ENCODE results near the gene SLC22A7. TPM values are rescaled to one million over a fixed set of nuclear protein-coding genes. Genes with fewer than 3 reads are reported as not detected.

The SLC22A7 gene
- total RNA-seq, 1 experiment from 2014 or later: not detected

DNA sequence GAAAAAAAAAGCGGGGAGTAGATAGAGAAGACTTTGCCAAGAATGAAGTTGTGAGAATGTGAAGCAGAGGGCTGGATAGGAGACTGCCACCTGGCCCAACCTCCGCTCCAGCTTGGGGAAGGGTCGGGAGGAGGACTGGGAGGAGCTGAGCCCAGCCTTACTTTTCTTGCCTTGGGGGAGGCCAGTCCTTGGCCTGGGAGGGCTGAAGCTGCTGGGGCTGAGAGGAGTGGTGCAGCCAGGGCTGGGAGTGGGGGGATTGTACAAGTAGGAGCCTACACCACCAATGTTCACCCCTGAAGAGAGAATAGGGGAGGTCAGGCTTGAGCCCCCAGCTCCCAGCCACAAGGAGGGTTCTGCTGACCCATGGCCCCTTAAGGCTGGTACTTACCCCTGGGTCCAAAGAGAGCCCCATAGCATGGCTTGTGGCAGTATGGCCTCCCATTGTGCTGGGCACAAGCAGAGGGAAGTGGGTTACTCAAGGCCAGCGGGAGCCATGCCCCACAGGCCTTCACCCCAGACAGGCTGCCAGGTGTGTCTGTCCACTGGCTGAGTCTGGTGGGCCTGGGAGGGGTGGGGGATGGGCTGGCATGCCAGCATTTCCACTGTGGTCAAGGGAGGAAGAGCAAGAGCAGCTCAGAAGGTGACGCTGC lies 9.5 kb downstream of the SLC22A7 start:
- Histone ChIP-seq H3K27ac (no peak overlapping the region), H3K36me3 (no peaks in the 10 kb centered on the region)
- DNase-seq (ENCODE audit: low read depth in 1 of 2, low spot score in 2 of 2): no peak

DNA sequence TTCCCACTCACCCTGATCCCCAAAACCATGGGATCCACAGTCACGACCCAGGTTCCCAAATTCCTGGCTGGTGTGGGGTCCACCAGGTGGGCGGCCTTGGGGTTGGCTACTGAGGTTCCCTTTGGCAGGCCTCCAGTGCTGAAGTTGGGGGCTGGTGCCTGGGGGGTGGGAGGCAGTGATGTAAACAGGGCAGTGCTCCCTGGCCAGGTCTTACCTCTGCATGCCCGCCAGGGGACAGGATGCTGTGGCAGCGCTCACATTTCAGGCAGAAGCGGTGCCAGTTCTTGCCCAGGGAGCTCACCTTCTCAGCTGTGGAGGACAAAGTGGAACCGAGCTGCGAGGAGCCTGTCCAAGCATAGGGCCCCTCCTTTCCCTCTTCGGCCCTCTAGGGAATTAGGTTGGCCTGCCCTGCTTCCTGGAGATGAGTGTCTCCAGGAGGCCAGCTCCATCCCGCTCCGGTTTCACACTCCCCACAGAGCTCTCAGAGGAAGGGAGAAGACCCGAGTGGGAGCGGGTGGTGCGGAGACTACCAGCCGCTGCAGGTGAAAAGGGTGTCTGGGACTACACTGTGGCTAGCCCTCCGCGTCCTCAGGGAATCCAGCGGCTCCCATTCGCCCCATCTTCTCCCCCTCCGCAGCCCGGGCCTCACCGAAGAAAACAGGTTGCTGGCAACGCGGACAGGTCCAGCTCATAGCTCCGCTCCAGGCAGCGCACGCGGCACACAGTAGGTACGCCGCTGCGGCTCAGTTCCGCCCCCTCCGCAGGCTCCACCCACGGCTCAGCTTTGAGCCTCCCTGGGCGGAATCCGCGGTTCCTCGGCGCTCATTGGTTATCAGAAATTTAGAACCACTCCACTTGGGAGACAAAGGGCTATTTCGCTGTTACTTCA lies 10.3 kb downstream of the SLC22A7 start, which contains the start of gene CRIP3:
TSS of gene CRIP3 (minus strand) at position 726 of the 889 bp plus-strand sequence. CDS start at position 692, 34 bp downstream.
- Histone ChIP-seq H3K4me1 (replicated peaks) (no peaks in the 10 kb centered on the region; the same call in 1 of the 2 replicates), H3K9me3 (replicated peaks) (no peaks in the 10 kb centered on the region)
- no peak for DNase-seq (ENCODE audit: low read depth in 1 of 2, low spot score in 2 of 2)

More for the DNA sequence above, 9.5 kb downstream of the SLC22A7 start:
- no peaks in the 10 kb centered on the region; the same call in 1 of the 2 replicates for H3K4me1 ChIP-seq (replicated peaks)
- no peak overlapping the region for H3K4me3 ChIP-seq
- no peaks in the 10 kb centered on the region for H3K9me3 ChIP-seq (replicated peaks)
- peaks cover 21% of the 10 kb centered on the region for H3K27me3 ChIP-seq (replicated peaks)

GRCh38 chr6:43308990-43309477 lies 11.0 kb downstream of the SLC22A7 start:
- no peak for DNase-seq (ENCODE audit: low read depth in 1 of 2, low spot score in 2 of 2)
- no peak overlapping the region for H3K27ac ChIP-seq
- H3K27me3 ChIP-seq (replicated peaks): peaks cover 28% of the 10 kb centered on the region
- no peaks in the 10 kb centered on the region for H3K9me3 ChIP-seq (replicated peaks)
- no peaks in the 10 kb centered on the region; the same call in 1 of the 2 replicates for H3K4me1 ChIP-seq (replicated peaks)
- H3K4me3 ChIP-seq: no peak overlapping the region
- H3K36me3 ChIP-seq: no peaks in the 10 kb centered on the region

More for the DNA sequence above, 10.3 kb downstream of the SLC22A7 start, which contains the start of gene CRIP3:
- Histone ChIP-seq H3K27ac (no peak within 1 kb of the TSS), H3K27me3 (replicated peaks) (peaks cover 25% of the 10 kb centered on the region), H3K36me3 (no peaks in the 10 kb centered on the region), H3K4me3 (no peak within 1 kb of the TSS)

GRCh38 chr6:43310134-43310533 lies 12.1 kb downstream of the SLC22A7 start:
- no peak for DNase-seq (ENCODE audit: low read depth in 1 of 2, low spot score in 2 of 2)
- H3K4me1 ChIP-seq (replicated peaks): no peaks in the 10 kb centered on the region; the same call in 1 of the 2 replicates
- H3K4me3 ChIP-seq: no peak overlapping the region
- H3K27me3 ChIP-seq (replicated peaks): peaks cover 34% of the 10 kb centered on the region
- H3K9me3 ChIP-seq (replicated peaks): no peaks in the 10 kb centered on the region
- no peaks in the 10 kb centered on the region for H3K36me3 ChIP-seq
- H3K27ac ChIP-seq: no peak overlapping the region

GRCh38 chr6:43310624-43311023 lies 12.6 kb downstream of the SLC22A7 start:
- H3K9me3 ChIP-seq (replicated peaks): no peaks in the 10 kb centered on the region
- peaks cover 37% of the 10 kb centered on the region for H3K27me3 ChIP-seq (replicated peaks)
- H3K27ac ChIP-seq: no peak overlapping the region
- H3K4me3 ChIP-seq: no peak overlapping the region
- H3K4me1 ChIP-seq (replicated peaks): no peaks in the 10 kb centered on the region; the same call in 1 of the 2 replicates
- DNase-seq (ENCODE audit: low read depth in 1 of 2, low spot score in 2 of 2): no peak
- no peaks in the 10 kb centered on the region for H3K36me3 ChIP-seq

DNA sequence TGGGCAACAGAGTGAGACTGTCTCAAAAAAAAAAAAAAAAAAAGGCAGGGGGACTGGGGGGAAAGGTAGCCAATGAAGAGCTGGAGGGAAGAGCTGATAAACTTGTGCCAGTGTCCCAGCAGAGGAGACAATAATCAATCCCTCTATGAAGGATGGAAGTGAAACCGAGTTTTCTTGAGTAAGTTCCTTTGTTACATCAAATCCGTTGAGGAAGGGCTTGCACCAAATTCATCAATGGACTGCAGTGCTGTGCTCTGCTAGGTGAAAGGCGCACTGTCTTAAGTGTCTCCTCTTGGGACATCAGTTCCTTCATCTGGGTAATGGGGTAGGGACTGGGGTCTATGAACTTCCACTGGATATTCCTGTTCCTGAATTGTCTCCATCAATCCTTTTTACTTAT lies 13.6 kb downstream of the SLC22A7 start:
- Histone ChIP-seq H3K27me3 (replicated peaks) (peaks cover 39% of the 10 kb centered on the region), H3K4me1 (replicated peaks) (no peaks in the 10 kb centered on the region; the same call in 1 of the 2 replicates), H3K27ac (no peak overlapping the region), H3K9me3 (replicated peaks) (no peaks in the 10 kb centered on the region), H3K4me3 (no peak overlapping the region), H3K36me3 (no peaks in the 10 kb centered on the region)
- DNase-seq (ENCODE audit: low read depth in 1 of 2, low spot score in 2 of 2): no peak

DNA sequence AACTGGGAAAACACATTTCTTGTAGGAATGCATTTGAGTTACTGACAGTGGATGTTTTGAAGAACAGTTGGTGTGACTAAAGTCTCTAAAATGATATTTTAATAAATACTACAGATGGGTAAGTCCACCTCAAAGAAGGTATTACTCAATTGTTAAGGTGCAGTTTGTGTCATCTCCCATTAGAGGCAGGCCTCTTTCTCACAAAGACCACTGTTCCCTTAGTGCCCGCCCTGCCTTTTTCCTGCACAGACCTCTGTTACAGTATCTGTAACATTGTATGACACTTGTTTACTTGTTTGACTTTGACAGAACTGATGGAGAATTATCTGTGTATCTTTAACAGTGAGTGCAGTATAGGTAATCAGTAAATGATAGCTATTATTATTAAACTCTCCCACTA lies 15.8 kb downstream of the SLC22A7 start:
- no peaks in the 10 kb centered on the region for H3K36me3 ChIP-seq
- H3K27ac ChIP-seq: no peak overlapping the region
- no peak overlapping the region for H3K4me3 ChIP-seq
- H3K4me1 ChIP-seq (replicated peaks): no peaks in the 10 kb centered on the region
- H3K9me3 ChIP-seq (replicated peaks): no peaks in the 10 kb centered on the region
- H3K27me3 ChIP-seq (replicated peaks): peaks cover 45% of the 10 kb centered on the region
- no peak for DNase-seq (ENCODE audit: low read depth in 1 of 2, low spot score in 2 of 2)

- DNase-seq (ENCODE audit: low read depth in 1 of 2, low spot score in 2 of 2): no peak
- H3K4me3 ChIP-seq: no peak overlapping the region
- H3K27me3 ChIP-seq (replicated peaks): peaks cover 32% of the 10 kb centered on the region; the same call in 1 of the 2 replicates
- H3K36me3 ChIP-seq: no peaks in the 10 kb centered on the region
- no peak overlapping the region for H3K27ac ChIP-seq
- no peaks in the 10 kb centered on the region for H3K9me3 ChIP-seq (replicated peaks)
- H3K4me1 ChIP-seq (replicated peaks): no peaks in the 10 kb centered on the region
Observed at GRCh38 chr6:43318011-43318410, 20.0 kb downstream of the SLC22A7 start.

DNA sequence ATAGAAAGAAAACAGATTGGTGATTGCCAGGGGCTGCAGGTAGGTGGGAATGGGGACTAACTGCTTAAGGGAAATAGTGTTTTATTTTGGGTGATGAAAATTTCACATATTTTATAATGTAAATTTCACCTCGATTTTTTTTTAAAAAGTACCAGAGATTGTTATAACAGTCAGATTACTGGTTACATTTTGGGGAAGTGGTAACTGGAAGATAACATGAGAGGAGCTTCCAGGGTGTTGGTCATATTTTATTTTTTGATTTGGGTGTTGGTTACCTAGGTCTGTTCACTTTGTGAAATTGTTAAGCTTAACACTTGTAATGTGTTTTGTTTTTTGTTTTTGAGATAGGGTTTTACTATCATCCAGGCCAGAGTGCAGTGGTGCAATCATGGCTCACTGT lies 27.8 kb downstream of the SLC22A7 start:
- H3K4me3 ChIP-seq: no peak overlapping the region
- no peaks in the 10 kb centered on the region for H3K27me3 ChIP-seq (replicated peaks)
- no peaks in the 10 kb centered on the region for H3K36me3 ChIP-seq
- H3K9me3 ChIP-seq (replicated peaks): no peaks in the 10 kb centered on the region
- DNase-seq (ENCODE audit: low read depth in 1 of 2, low spot score in 2 of 2): no peak
- no peak overlapping the region for H3K27ac ChIP-seq
- no peaks in the 10 kb centered on the region for H3K4me1 ChIP-seq (replicated peaks)

- no peak overlapping the region for H3K4me3 ChIP-seq
- no peaks in the 10 kb centered on the region for H3K9me3 ChIP-seq (replicated peaks)
- no peaks in the 10 kb centered on the region for H3K4me1 ChIP-seq (replicated peaks)
- DNase-seq (ENCODE audit: low read depth in 1 of 2, low spot score in 2 of 2): no peak
- no peaks in the 10 kb centered on the region for H3K27me3 ChIP-seq (replicated peaks)
- no peaks in the 10 kb centered on the region for H3K36me3 ChIP-seq
- H3K27ac ChIP-seq: no peak overlapping the region
Observed at GRCh38 chr6:43328528-43328927, 30.5 kb downstream of the SLC22A7 start.

DNA sequence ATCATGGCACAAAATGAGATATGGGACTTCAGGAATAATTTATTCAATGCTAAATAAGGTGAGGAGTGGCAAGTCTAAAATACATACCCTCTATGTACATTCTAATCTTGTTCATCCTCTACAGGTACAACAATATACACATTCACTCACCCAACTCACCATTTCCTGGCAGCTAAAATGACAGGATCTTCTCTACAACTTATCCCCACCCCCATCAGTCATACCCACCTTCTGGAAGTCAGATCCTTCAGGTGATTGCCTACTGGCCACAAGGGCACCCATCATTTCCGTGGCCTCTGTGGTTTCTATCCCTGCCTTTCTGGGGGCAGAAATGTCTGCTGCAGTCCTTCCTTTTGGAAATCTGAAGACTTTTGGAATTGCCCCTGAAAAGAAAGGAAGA lies 33.4 kb downstream of the SLC22A7 start:
- no peak overlapping the region for H3K27ac ChIP-seq
- DNase-seq (ENCODE audit: low read depth in 1 of 2, low spot score in 2 of 2): no peak

DNA sequence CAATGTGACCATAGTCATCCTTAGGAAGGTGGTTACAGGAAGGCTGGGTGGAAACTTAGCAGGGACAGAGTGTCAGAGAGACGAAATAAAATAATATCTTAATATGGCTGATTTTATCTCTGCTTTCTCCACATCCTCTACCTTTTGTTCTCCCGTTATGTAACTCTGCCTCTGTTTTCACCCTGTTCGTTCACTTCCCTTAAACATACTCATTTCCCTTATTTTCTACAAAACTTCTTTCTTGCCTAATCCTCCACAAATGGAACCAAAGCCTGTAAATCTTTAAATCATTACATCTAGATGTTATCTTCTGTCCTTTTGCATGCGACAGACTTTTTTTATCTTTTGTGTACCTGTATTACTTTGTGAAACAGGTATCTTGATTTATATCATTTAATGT lies 33.8 kb downstream of the SLC22A7 start:
- Histone ChIP-seq H3K9me3 (replicated peaks) (no peaks in the 10 kb centered on the region), H3K4me1 (replicated peaks) (no peaks in the 10 kb centered on the region), H3K27me3 (replicated peaks) (no peaks in the 10 kb centered on the region), H3K36me3 (0 out of 2 replicates have a peak, but pooled peaks cover 4% of the 10 kb centered on the region), H3K4me3 (no peak overlapping the region), H3K27ac (no peak overlapping the region)
- DNase-seq (ENCODE audit: low read depth in 1 of 2, low spot score in 2 of 2): no peak

More for the DNA sequence above, 33.4 kb downstream of the SLC22A7 start:
- no peaks in the 10 kb centered on the region for H3K9me3 ChIP-seq (replicated peaks)
- 0 out of 2 replicates have a peak, but pooled peaks cover 4% of the 10 kb centered on the region for H3K36me3 ChIP-seq
- H3K27me3 ChIP-seq (replicated peaks): no peaks in the 10 kb centered on the region
- no peak overlapping the region for H3K4me3 ChIP-seq
- no peaks in the 10 kb centered on the region for H3K4me1 ChIP-seq (replicated peaks)

DNA sequence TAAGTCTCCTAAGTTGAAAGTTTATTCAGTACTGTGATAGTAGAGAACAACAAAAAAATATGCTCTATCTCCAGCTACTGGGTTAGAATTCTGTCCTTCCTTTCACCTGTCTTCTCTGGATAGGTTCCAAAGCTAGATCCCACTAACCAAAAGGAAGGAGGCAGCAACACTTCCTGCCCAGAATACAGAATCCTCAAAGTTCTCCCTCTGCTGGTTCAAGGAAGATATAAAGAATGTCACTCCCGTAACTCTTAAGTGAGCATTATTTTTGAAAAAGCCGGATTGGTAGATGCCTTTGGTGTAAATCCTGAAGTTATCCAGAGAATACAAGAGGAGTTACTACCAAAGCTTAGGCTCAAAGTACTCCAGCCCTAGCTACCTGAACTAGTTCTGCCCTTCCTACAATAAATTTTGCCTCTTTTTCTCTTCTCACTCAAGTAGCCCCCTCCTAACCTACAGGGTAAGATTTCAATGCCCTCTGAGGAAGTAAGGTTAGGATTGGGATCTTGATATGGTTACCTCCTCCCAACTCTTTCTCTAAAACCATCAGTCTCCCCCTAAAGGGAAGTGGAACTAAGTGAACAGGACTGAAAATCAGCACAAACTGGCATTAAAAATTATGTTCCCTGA lies 36.5 kb downstream of the SLC22A7 start:
- Histone ChIP-seq H3K4me3 (no peak overlapping the region), H3K4me1 (replicated peaks) (no peaks in the 10 kb centered on the region), H3K27me3 (replicated peaks) (no peaks in the 10 kb centered on the region), H3K27ac (no peak overlapping the region), H3K9me3 (replicated peaks) (no peaks in the 10 kb centered on the region), H3K36me3 (peaks cover 26% of the 10 kb centered on the region)
- peak in 1 of 2 experiments; percentile 50 for DNase-seq (ENCODE audit: low read depth in 1 of 2, low spot score in 2 of 2)
